Prostate gland (tissue), 2 donors: ENCODE results near the gene NDUFA3. TPM values are rescaled to one million over a fixed set of nuclear protein-coding genes. Genes with fewer than 3 reads are reported as not detected.

Experiments
- DNase-seq: peaks from one replicate; pipeline ENCODE4 v3.0.0-alpha.2; 2019; ENCODE audit warnings: low spot score
- H3K27ac ChIP-seq, 2 donors: fragments of 200-600 bp; sonication (generic); 2 replicates each; pipeline ENCODE4 v1.5.1; 2017 to 2019
- H3K27me3 ChIP-seq: fragments of 200-600 bp; sonication (generic); replicated peaks from 2 replicates; pipeline ENCODE4 v1.5.1; 2019; ENCODE audit not compliant: insufficient read depth
- H3K36me3 ChIP-seq, 2 donors: fragments of 200-600 bp; sonication (generic); 1 replicate in 1 of 2; 2 replicates in 1 of 2; pipeline versions ENCODE4 v1.5.1 to v1.8.1; 2017 to 2019
- H3K4me1 ChIP-seq: fragments of 200-600 bp; sonication (generic); replicated peaks from 2 replicates; pipeline ENCODE4 v1.5.1; 2019
- H3K4me3 ChIP-seq, 2 donors: fragments of 200-600 bp; sonication (generic); 2 replicates each; pipeline ENCODE4 v1.5.1; 2017 to 2019
- H3K9me3 ChIP-seq: fragments of 200-600 bp; sonication (generic); 2 replicates; pipeline ENCODE4 v1.5.1; 2017
- CTCF ChIP-seq, 4 experiments: fragments of 200-600 bp in 2 of 4; fragments of 450-650 bp in 2 of 4; sonication (generic) in 2 of 4; IDR thresholded peaks; 1 replicate in 3 of 4; 2 replicates in 1 of 4; pipeline ENCODE4 v1.5.1; 2016 to 2019; ENCODE audit warnings: antibody characterized with exemption in 4 of 4, mild to moderate bottlenecking in 2 of 4, moderate library complexity in 2 of 4
- POLR2A ChIP-seq: fragments of 450-650 bp; IDR thresholded peaks from one replicate; pipeline ENCODE4 v1.6.1; 2016; ENCODE audit warnings: antibody characterized with exemption, mild to moderate bottlenecking
- POLR2AphosphoS5 ChIP-seq: sonication (generic); formaldehyde crosslinking; IDR thresholded peaks from one replicate; pipeline ENCODE4 v1.6.1; 2017; ENCODE audit warnings: antibody characterized with exemption
- WGBS: methylation state at CpG from one replicate; pipeline ENCODE4 v1.1.5; 2018; 5-methylcytosine and 5-hydroxymethylcytosine counted together
- intact Hi-C: fragments of 100-400 bp; cut with DNase I; formaldehyde crosslinking; loops from one replicate; pipeline ENCODE4 v1.14.2; 2022
- total RNA-seq, 2 donors: library from RNA; depleted of rRNA; stranded (reverse); fragments of >200 nt; gene quantifications; one replicate each; pipeline ENCODE4 v1.1.0, GENCODE V29; 2016

The NDUFA3 gene
- total RNA-seq, 2 donors from 2014 or later = 39.4 to 48.5 TPM

GRCh38 chr19:54128441-54128725 is 25.7 kb downstream of the NDUFA3 start:
- WGBS = 92% methylated on average over 20 of the region's 20 CpGs
- peaks cover 24 to 26% of the 10 kb centered on the region in 2 donors for H3K36me3 ChIP-seq
- no peaks in the 10 kb centered on the region for H3K4me1 ChIP-seq
- intact Hi-C loops = no loop called here
- H3K9me3 ChIP-seq = no peaks in the 10 kb centered on the region
- no peak overlapping the region for H3K4me3 ChIP-seq
- no peaks in the 10 kb centered on the region for H3K27me3 ChIP-seq
- TF ChIP-seq POLR2AphosphoS5 (no peak), CTCF (IDR thresholded peaks at IDR 0.05) (no peak), POLR2A (no peak)
- H3K27ac ChIP-seq = no peak overlapping the region
- DNase-seq = no peak

- H3K27me3 ChIP-seq = no peaks in the 10 kb centered on the region
- no peak for DNase-seq
- H3K4me1 ChIP-seq = no peaks in the 10 kb centered on the region
- no peak overlapping the region for H3K4me3 ChIP-seq
- TF ChIP-seq POLR2AphosphoS5 (no peak), CTCF (IDR thresholded peaks at IDR 0.05) (no peak), POLR2A (no peak)
- 94% methylated on average over 30 of the region's 41 CpGs for WGBS
- no peaks in the 10 kb centered on the region for H3K9me3 ChIP-seq
- intact Hi-C loops = no loop called here
- H3K36me3 ChIP-seq = peaks cover 18 to 21% of the 10 kb centered on the region in 2 donors
- no peak overlapping the region for H3K27ac ChIP-seq
Measured at GRCh38 chr19:54128796-54129616, 26.4 kb downstream of the NDUFA3 start.

- Histone ChIP-seq H3K27ac (no peak overlapping the region), H3K27me3 (no peaks in the 10 kb centered on the region), H3K4me1 (no peaks in the 10 kb centered on the region), H3K4me3 (no peak overlapping the region), H3K36me3 (peaks cover 16 to 19% of the 10 kb centered on the region in 2 donors), H3K9me3 (no peaks in the 10 kb centered on the region)
- 96% methylated on average over 20 of the region's 20 CpGs for WGBS
- TF ChIP-seq CTCF (IDR thresholded peaks at IDR 0.05) (no peak), POLR2A (no peak), POLR2AphosphoS5 (no peak)
- DNase-seq = no peak
- intact Hi-C loops = no loop called here
Measured at GRCh38 chr19:54129617-54129996, 27.0 kb downstream of the NDUFA3 start.

GRCh38 chr19:54133312-54133956 is 30.8 kb downstream of the NDUFA3 start:
- Histone ChIP-seq H3K27me3 (no peaks in the 10 kb centered on the region), H3K36me3 (peaks cover 5 to 7% of the 10 kb centered on the region in 2 donors), H3K9me3 (no peaks in the 10 kb centered on the region), H3K27ac (no peak overlapping the region), H3K4me3 (no peak overlapping the region), H3K4me1 (peaks cover 2% of the 10 kb centered on the region)
- TF ChIP-seq POLR2AphosphoS5 (no peak), POLR2A (no peak), CTCF (IDR thresholded peaks at IDR 0.05) (no peak)
- WGBS = 75% methylated on average over 10 of the region's 10 CpGs
- intact Hi-C loops = loop anchor here (10.0 kb wide), 1 partner anchor 269 kb away; the partner anchor contains the start of gene MYADM
- DNase-seq = no peak
